ENCODE data around the gene ASB9.

ASB9 gene

DNA sequence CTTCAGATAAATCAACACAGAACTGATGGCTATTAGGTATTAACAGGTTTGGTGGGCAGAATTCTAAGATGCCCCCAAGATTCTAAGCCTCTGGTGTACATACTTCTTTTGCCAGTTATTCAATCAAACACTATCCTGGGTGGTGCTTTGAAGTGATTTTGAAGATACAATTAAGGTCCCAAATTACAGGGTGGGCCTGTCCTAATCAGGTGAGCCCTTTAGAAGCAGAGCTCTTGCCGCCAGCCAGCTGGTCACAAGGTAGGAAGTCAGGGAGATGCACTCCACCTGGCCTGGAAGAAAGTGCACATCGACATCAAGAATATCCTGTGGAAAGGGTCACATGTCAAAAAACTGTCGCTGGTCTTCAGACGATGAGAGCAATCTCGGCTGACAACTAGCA, 29.5 kb downstream of the ASB9 start:
- no peak overlapping the region for H3K27ac ChIP-seq
- no peak for DNase-seq
- peaks cover 62% of the 10 kb centered on the region for H3K27me3 ChIP-seq (ENCODE audit: insufficient read depth, low read depth, severe bottlenecking)
- no peaks in the 10 kb centered on the region for H3K9me3 ChIP-seq (ENCODE audit: severe bottlenecking)
- TF ChIP-seq CTCF (IDR thresholded peaks at IDR 0.05; ENCODE audit: low read depth, low read length), result no peak
- H3K4me3 ChIP-seq (ENCODE audit: low read depth, low read length), result no peak overlapping the region
- H3K36me3 ChIP-seq, result no peaks in the 10 kb centered on the region

GRCh38 chrX:15236146-15236545, 33.7 kb downstream of the ASB9 start:
- Histone ChIP-seq H3K27me3 (ENCODE audit: insufficient read depth, low read depth, severe bottlenecking) (peaks cover 67% of the 10 kb centered on the region), H3K9me3 (ENCODE audit: severe bottlenecking) (no peaks in the 10 kb centered on the region), H3K4me3 (ENCODE audit: low read depth, low read length) (no peak overlapping the region), H3K27ac (no peak overlapping the region), H3K36me3 (no peaks in the 10 kb centered on the region)
- no peak for TF ChIP-seq CTCF (IDR thresholded peaks at IDR 0.05; ENCODE audit: low read depth, low read length)
- DNase-seq, result no peak

DNA sequence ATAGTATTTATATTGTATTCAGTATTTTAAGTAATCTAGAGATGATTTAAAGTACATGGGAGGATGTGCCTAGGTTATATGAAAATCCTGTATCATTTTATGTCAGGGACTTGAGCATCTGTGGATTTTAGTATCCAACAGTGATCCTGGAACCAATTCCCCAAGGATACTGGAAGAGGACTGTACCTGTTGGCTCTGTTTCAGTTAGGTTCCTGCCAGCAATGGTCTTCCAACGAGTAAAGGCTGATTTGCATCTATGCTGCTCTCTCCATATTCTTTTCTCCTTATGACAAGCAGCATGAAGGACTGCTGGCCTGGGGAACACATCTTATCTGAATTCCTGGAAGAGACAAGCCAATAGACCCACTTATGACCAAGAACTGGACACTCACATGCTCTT, 34.9 kb downstream of the ASB9 start:
- no peak for TF ChIP-seq CTCF (IDR thresholded peaks at IDR 0.05; ENCODE audit: low read depth, low read length)
- no peak for DNase-seq
- Histone ChIP-seq H3K4me3 (ENCODE audit: low read depth, low read length) (no peak overlapping the region), H3K27ac (no peak overlapping the region), H3K27me3 (ENCODE audit: insufficient read depth, low read depth, severe bottlenecking) (peaks cover 62% of the 10 kb centered on the region), H3K36me3 (no peaks in the 10 kb centered on the region), H3K9me3 (ENCODE audit: severe bottlenecking) (no peaks in the 10 kb centered on the region)

DNA sequence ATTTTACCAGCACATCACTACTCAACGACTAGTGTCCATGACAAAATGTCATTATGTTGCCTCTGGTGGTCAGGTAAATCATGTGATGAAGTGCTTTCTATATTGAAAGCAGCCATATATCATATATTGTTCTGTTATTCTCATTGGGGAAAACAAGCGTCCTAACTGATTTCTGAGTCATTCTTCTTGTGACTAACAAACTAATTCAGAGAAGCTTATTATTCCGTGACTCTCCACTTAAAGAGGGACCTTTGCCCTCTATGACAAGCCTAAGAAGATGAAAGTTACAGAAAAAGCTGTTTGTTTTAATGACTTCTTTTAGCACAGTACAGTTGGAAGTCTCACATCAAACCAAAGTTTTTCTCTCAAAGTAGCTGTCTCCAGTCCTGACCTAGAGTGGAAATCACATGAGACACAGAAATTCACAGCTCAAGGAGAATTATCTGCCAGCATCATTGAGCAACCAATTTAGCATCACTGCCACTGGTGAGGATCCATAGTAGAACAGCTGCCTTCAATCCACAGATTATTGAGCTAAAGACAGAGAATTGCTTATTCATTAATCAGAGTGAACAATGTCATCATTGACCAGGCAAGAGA, 36.4 kb downstream of the ASB9 start:
- Histone ChIP-seq H3K4me3 (ENCODE audit: low read depth, low read length) (no peak overlapping the region), H3K27me3 (ENCODE audit: insufficient read depth, low read depth, severe bottlenecking) (peaks cover 67% of the 10 kb centered on the region), H3K36me3 (no peaks in the 10 kb centered on the region), H3K27ac (no peak overlapping the region), H3K9me3 (ENCODE audit: severe bottlenecking) (no peaks in the 10 kb centered on the region)
- no peak for DNase-seq
- no peak for TF ChIP-seq CTCF (IDR thresholded peaks at IDR 0.05; ENCODE audit: low read depth, low read length)

- no peaks in the 10 kb centered on the region for H3K36me3 ChIP-seq
- no peak for DNase-seq
- no peaks in the 10 kb centered on the region for H3K9me3 ChIP-seq (ENCODE audit: severe bottlenecking)
- no peak overlapping the region for H3K27ac ChIP-seq
- H3K27me3 ChIP-seq (ENCODE audit: insufficient read depth, low read depth, severe bottlenecking), result peaks cover 46% of the 10 kb centered on the region
- TF ChIP-seq CTCF (IDR thresholded peaks at IDR 0.05; ENCODE audit: low read depth, low read length), result no peak
- no peak overlapping the region for H3K4me3 ChIP-seq (ENCODE audit: low read depth, low read length)
Measured at GRCh38 chrX:15224747-15225146, 45.1 kb downstream of the ASB9 start.

DNA sequence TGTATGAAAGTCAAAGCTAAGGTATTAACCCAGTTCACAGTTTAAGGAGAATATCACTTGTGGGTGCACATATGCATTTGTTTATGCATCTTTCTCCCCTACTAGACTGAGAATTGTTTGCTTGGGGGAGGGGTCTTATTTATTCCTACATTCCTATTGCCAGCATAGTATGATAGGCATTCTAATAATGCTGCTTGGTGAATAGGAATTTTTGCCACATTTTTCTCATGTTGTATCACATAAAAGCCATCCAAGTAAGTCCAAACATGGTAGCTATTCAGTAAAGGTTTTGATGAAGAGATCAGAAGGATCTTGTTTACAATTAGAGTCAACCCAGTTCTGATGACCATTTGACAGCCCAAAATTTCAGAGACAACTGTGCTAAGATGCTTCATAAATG, 48.6 kb downstream of the ASB9 start:
- DNase-seq, result no peak
- Histone ChIP-seq H3K9me3 (ENCODE audit: severe bottlenecking) (no peaks in the 10 kb centered on the region), H3K36me3 (no peaks in the 10 kb centered on the region), H3K27ac (no peak overlapping the region), H3K4me3 (ENCODE audit: low read depth, low read length) (no peak overlapping the region), H3K27me3 (ENCODE audit: insufficient read depth, low read depth, severe bottlenecking) (peaks cover 39% of the 10 kb centered on the region)
- TF ChIP-seq CTCF (IDR thresholded peaks at IDR 0.05; ENCODE audit: low read depth, low read length), result no peak
